Activated CD8-positive, alpha-beta T cell treated with anti-CD3 and anti-CD28 coated beads for 36 hours (primary cell): Measurements from ENCODE around the gene PTPN21. TPM values are rescaled to one million over a fixed set of nuclear protein-coding genes. Genes with fewer than 3 reads are reported as not detected.

Experiments used
- ATAC-seq: fragments of 200-7000 bp; cut with Tn5 transposase; one replicate; pipeline ENCODE4 v1.10.0; 2021; ENCODE audit warnings: mild to moderate bottlenecking, moderate library complexity
- CTCF ChIA-PET: fragments of 350-600 bp; sonication (Branson Sonifier 250); formaldehyde crosslinking; loops from one replicate; lab custom pipeline; 2021; ENCODE audit warnings: antibody characterized with exemption; lab: Charles Lee
- POLR2A ChIA-PET: fragments of 350-600 bp; sonication (Branson Sonifier 250); formaldehyde crosslinking; loops from one replicate; lab custom pipeline; 2021; ENCODE audit warnings: antibody characterized with exemption; lab: Charles Lee
- DNase-seq: peaks from one replicate; pipeline ENCODE4 v3.0.0-alpha.2; 2020
- H3K27ac Mint-ChIP-seq: one replicate; pipeline ENCODE4 v1.8.0; 2021; ENCODE audit warnings: mild to moderate bottlenecking, mixed read lengths
- H3K27me3 Mint-ChIP-seq: one replicate; pipeline ENCODE4 v1.8.0; 2021; ENCODE audit warnings: mixed read lengths
- H3K36me3 Mint-ChIP-seq: one replicate; pipeline ENCODE4 v1.8.0; 2021; ENCODE audit warnings: low read depth, mixed read lengths
- H3K4me1 Mint-ChIP-seq: one replicate; pipeline ENCODE4 v1.8.0; 2021; ENCODE audit warnings: low read depth, mixed read lengths
- H3K4me3 Mint-ChIP-seq: one replicate; pipeline ENCODE4 v1.8.0; 2021; ENCODE audit warnings: mild to moderate bottlenecking, moderate library complexity, mixed read lengths
- H3K9me3 Mint-ChIP-seq: one replicate; pipeline ENCODE4 v1.8.0; 2021; ENCODE audit warnings: mixed read lengths
- CTCF ChIP-seq: fragments of 200-600 bp; IDR thresholded peaks from one replicate; pipeline ENCODE4 v1.8.0; 2022; ENCODE audit warnings: antibody characterized with exemption, mild to moderate bottlenecking
- intact Hi-C: fragments of 100-400 bp; cut with micrococcal nuclease; formaldehyde crosslinking; loops from one replicate; pipeline ENCODE4 v1.10.0; 2022
- total RNA-seq, 2 experiments: library from RNA; stranded (reverse); gene quantifications; one replicate each; pipeline ENCODE4 v1.2.3, GENCODE V29; 2021

The PTPN21 gene
- total RNA-seq, 2 experiments from 2014 or later = not detected

- Mint-ChIP-seq H3K27me3 (peaks cover 4% of the 10 kb centered on the region), H3K4me3 (no peak overlapping the region), H3K27ac (no peak overlapping the region), H3K9me3 (no peaks in the 10 kb centered on the region), H3K36me3 (no peaks in the 10 kb centered on the region), H3K4me1 (no peaks in the 10 kb centered on the region)
- CTCF ChIA-PET = no interaction called here
- POLR2A ChIA-PET = no interaction called here
- DNase-seq = no peak
- ATAC-seq = no peak
- intact Hi-C loops = no loop called here
- TF ChIP-seq CTCF = no peak
Observed at GRCh38 chr14:88476825-88477224, 78.0 kb downstream of the PTPN21 start.

GRCh38 chr14:88476214-88476774, 78.5 kb downstream of the PTPN21 start:
- intact Hi-C loops = no loop called here
- H3K36me3 Mint-ChIP-seq = no peaks in the 10 kb centered on the region
- ChIA-PET CTCF (no interaction called here), POLR2A (no interaction called here)
- H3K27ac Mint-ChIP-seq = no peak overlapping the region
- H3K27me3 Mint-ChIP-seq = peaks cover 1% of the 10 kb centered on the region
- ATAC-seq (no peak), DNase-seq (no peak)
- no peaks in the 10 kb centered on the region for H3K4me1 Mint-ChIP-seq
- no peaks in the 10 kb centered on the region for H3K9me3 Mint-ChIP-seq
- no peak overlapping the region for H3K4me3 Mint-ChIP-seq
- TF ChIP-seq CTCF = no peak

GRCh38 chr14:88473791-88474190, 81.0 kb downstream of the PTPN21 start:
- no peaks in the 10 kb centered on the region for H3K36me3 Mint-ChIP-seq
- intact Hi-C loops = no loop called here
- DNase-seq = no peak
- ATAC-seq = no peak
- POLR2A ChIA-PET = no interaction called here
- no peak for TF ChIP-seq CTCF
- H3K27me3 Mint-ChIP-seq = no peaks in the 10 kb centered on the region
- no peak overlapping the region for H3K4me3 Mint-ChIP-seq
- no peaks in the 10 kb centered on the region for H3K9me3 Mint-ChIP-seq
- CTCF ChIA-PET = no interaction called here
- H3K4me1 Mint-ChIP-seq = no peaks in the 10 kb centered on the region
- no peak overlapping the region for H3K27ac Mint-ChIP-seq

GRCh38 chr14:88470542-88471440, 84.0 kb downstream of the PTPN21 start:
- no peaks in the 10 kb centered on the region for H3K4me1 Mint-ChIP-seq
- intact Hi-C loops = no loop called here
- DNase-seq (no peak), ATAC-seq (no peak)
- H3K4me3 Mint-ChIP-seq = no peak overlapping the region
- POLR2A ChIA-PET = no interaction called here
- H3K9me3 Mint-ChIP-seq = no peaks in the 10 kb centered on the region
- no peak overlapping the region for H3K27ac Mint-ChIP-seq
- H3K27me3 Mint-ChIP-seq = no peaks in the 10 kb centered on the region
- no peaks in the 10 kb centered on the region for H3K36me3 Mint-ChIP-seq
- CTCF ChIA-PET = no interaction called here
- TF ChIP-seq CTCF = no peak

- H3K4me3 Mint-ChIP-seq = no peak overlapping the region
- ChIA-PET CTCF (no interaction called here), POLR2A (no interaction called here)
- DNase-seq (no peak), ATAC-seq (no peak)
- no peaks in the 10 kb centered on the region for H3K4me1 Mint-ChIP-seq
- no peak overlapping the region for H3K27ac Mint-ChIP-seq
- no peak for TF ChIP-seq CTCF
- no peaks in the 10 kb centered on the region for H3K9me3 Mint-ChIP-seq
- H3K27me3 Mint-ChIP-seq = no peaks in the 10 kb centered on the region
- no peaks in the 10 kb centered on the region for H3K36me3 Mint-ChIP-seq
- intact Hi-C loops = no loop called here
Observed at GRCh38 chr14:88468406-88468805, 86.4 kb downstream of the PTPN21 start.
